ENCODE measurements around the gene TPM1. TPM values are rescaled to one million over a fixed set of nuclear protein-coding genes. Genes with fewer than 3 reads are reported as not detected.

The TPM1 gene
- total and polyA plus RNA-seq, 9 of the 15 experiments (the other 6 are each of a cell fraction or from before 2014, with no cell fraction given), result 8.1 to 53.9 (median 43.1) TPM

DNA sequence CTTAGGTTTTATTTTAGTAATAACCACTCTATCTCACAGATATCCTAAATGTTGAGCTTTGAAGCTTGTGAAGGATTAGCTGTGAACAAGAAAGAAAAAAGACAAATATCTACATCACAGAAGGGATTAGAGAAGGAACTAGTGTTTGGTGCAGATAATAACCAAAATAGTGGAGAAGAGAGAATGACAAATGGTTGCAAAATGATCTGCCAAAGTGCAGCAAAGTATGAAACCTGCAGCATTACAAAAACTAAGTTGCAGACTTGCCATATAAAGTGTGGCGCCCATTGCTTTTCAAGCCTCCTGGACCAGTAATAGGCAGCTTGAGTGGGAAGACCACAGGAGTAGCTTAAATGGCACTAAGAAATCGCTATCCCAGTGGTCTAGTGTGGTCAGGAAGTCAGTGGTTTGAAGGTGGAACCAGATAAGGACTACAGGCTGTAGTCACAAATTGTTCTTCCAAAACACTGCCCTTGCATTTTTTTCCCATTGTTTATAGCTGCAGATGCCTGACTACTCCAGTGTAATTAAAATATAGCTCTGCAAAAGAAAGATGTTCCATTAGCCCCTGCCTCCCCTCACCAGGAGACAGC, 20.7 kb downstream of the TPM1 start (continued):
- no peak for TF ChIP-seq MCM5 (IDR thresholded peaks at IDR 0.05; ENCODE audit: low read depth)
- TF ChIP-seq ELF1 (tag; IDR thresholded peaks at IDR 0.05), result no peak
- TF ChIP-seq, protein P1, sequence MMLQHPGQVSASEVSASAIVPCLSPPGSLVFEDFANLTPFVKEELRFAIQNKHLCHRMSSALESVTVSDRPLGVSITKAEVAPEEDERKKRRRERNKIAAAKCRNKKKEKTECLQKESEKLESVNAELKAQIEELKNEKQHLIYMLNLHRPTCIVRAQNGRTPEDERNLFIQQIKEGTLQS (IDR thresholded peaks at IDR 0.05), result no peak
- TF ChIP-seq, protein P1 (CRISPR knock-in tag; conservative IDR thresholded peaks at IDR 0.05), result no peak
- no peak for TF ChIP-seq TSC22D4 (tag; IDR thresholded peaks at IDR 0.05)
- no peak for TF ChIP-seq CREM (IDR thresholded peaks at IDR 0.05; ENCODE audit: low read depth)
- no peak for TF ChIP-seq CBX1 (IDR thresholded peaks at IDR 0.05; ENCODE audit: low read depth)
- TF ChIP-seq POLR3A (IDR thresholded peaks at IDR 0.05; ENCODE audit: borderline replicate concordance, extremely low read depth, insufficient read depth, insufficient read length), result no peak
- TF ChIP-seq KLF16 (IDR thresholded peaks at IDR 0.05), result peak; percentile 17; the same call in 1 of the 2 replicates
- TF ChIP-seq RHOXF2B (CRISPR knock-in tag; conservative IDR thresholded peaks at IDR 0.05), result no peak
- no peak for TF ChIP-seq ZNF668 (CRISPR knock-in tag; IDR thresholded peaks at IDR 0.05)
- no peak for TF ChIP-seq CHD2 (IDR thresholded peaks at IDR 0.05; ENCODE audit: low read depth, low read length)
- TF ChIP-seq, protein P2, sequence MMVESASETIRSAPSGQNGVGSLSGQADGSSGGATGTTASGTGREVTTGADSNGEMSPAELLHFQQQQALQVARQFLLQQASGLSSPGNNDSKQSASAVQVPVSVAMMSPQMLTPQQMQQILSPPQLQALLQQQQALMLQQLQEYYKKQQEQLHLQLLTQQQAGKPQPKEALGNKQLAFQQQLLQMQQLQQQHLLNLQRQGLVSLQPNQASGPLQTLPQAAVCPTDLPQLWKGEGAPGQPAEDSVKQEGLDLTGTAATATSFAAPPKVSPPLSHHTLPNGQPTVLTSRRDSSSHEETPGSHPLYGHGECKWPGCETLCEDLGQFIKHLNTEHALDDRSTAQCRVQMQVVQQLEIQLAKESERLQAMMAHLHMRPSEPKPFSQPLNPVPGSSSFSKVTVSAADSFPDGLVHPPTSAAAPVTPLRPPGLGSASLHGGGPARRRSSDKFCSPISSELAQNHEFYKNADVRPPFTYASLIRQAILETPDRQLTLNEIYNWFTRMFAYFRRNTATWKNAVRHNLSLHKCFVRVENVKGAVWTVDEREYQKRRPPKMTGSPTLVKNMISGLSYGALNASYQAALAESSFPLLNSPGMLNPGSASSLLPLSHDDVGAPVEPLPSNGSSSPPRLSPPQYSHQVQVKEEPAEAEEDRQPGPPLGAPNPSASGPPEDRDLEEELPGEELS (CRISPR knock-in tag; IDR thresholded peaks at IDR 0.05; ENCODE audit: borderline replicate concordance), result no peak
- no peak for TF ChIP-seq TFAM (CRISPR knock-in tag; conservative IDR thresholded peaks at IDR 0.05)
- TF ChIP-seq PRMT5 (CRISPR knock-in tag; IDR thresholded peaks at IDR 0.05), result no peak
- TF ChIP-seq ZNF175 (CRISPR knock-in tag; IDR thresholded peaks at IDR 0.05; ENCODE audit: low read depth), result no peak
- TF ChIP-seq RUNX1 (IDR thresholded peaks at IDR 0.05; ENCODE audit: low read depth), result no peak
- TF ChIP-seq ZNF57 (CRISPR knock-in tag; IDR thresholded peaks at IDR 0.05), result no peak
- TF ChIP-seq ZNF384 (IDR thresholded peaks at IDR 0.05; ENCODE audit: low read depth, low read length), result peak; percentile 33; the same call in 1 of the 2 replicates
- TF ChIP-seq FOXP1 (CRISPR knock-in tag; IDR thresholded peaks at IDR 0.05), result no peak
- TF ChIP-seq FUS (optimal IDR thresholded peaks at IDR 0.05; ENCODE audit: low read depth, low read length), result no peak
- no peak for TF ChIP-seq CXXC5 (CRISPR knock-in tag; IDR thresholded peaks at IDR 0.05)
- no peak for TF ChIP-seq ZNF77 (CRISPR knock-in tag; IDR thresholded peaks at IDR 0.05)
- TF ChIP-seq, protein P3, sequence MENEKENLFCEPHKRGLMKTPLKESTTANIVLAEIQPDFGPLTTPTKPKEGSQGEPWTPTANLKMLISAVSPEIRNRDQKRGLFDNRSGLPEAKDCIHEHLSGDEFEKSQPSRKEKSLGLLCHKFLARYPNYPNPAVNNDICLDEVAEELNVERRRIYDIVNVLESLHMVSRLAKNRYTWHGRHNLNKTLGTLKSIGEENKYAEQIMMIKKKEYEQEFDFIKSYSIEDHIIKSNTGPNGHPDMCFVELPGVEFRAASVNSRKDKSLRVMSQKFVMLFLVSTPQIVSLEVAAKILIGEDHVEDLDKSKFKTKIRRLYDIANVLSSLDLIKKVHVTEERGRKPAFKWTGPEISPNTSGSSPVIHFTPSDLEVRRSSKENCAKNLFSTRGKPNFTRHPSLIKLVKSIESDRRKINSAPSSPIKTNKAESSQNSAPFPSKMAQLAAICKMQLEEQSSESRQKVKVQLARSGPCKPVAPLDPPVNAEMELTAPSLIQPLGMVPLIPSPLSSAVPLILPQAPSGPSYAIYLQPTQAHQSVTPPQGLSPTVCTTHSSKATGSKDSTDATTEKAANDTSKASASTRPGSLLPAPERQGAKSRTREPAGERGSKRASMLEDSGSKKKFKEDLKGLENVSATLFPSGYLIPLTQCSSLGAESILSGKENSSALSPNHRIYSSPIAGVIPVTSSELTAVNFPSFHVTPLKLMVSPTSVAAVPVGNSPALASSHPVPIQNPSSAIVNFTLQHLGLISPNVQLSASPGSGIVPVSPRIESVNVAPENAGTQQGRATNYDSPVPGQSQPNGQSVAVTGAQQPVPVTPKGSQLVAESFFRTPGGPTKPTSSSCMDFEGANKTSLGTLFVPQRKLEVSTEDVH (IDR thresholded peaks at IDR 0.05; ENCODE audit: low read depth, partially characterized antibody), result no peak
- no peak for TF ChIP-seq HNRNPK (IDR thresholded peaks at IDR 0.05; ENCODE audit: low read depth, low read length, poor library complexity, severe bottlenecking)
